ENCODE data around the gene B3GNT9. TPM values are rescaled to one million over a fixed set of nuclear protein-coding genes. Genes with fewer than 3 reads are reported as not detected.

The B3GNT9 gene
- total and polyA plus RNA-seq, 2 of the 8 experiments (the other 6 are each of a cell fraction or from before 2014, with no cell fraction given) = 3.5 to 9.0 TPM

DNA sequence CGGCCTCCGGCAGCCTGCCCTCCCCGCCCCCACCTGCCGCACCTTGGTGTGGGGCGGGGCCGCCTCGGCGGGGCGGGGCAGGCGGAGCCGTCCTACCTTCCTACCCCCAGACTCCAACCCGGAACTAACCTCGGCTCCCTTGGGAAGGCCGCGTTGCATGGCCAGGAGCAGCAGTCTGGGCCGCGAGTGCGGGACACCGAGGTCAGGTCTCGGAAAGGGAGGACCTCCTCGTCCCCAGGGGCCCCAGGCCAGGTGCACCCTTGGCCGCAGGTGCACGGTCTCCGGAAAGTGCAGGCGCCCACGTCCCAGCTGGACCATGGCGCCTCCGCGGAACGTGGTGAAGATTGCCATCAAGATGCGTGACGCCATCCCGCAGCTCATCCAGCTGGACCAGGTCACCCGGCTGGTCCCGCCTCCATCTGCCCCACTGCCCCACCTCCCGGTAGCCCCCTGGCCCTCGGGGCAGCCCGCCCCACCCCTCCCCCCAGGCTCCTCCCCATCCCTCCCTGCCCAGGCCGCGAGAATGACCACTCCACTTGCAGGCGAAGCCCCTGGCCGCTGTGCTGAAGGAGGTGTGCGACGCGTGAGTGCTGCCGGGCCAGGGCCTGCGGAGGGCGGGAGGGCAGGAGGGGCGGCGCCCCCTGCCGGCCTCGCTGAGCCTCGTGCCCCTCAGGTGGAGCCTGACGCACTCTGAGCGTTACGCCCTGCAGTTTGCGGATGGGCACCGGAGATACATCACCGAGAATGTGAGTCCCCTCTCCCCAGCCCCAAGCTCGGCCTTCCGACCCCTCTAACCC, 48.4 kb upstream of the B3GNT9 start, which contains the start of gene ELMO3 (continued):
- TF ChIP-seq ATF2 (IDR thresholded peaks at IDR 0.05; ENCODE audit: low read length) (no peak), SIN3A (conservative IDR thresholded peaks at IDR 0.05 in 1 of 2, IDR thresholded peaks at IDR 0.05 in 1 of 2; ENCODE audit: low read depth in 1 of 2, low read length in 2 of 2) (peak in 1 of 2 experiments; percentile 86; a peak in 2 of 4 replicates), POU5F1 (IDR thresholded peaks at IDR 0.05; ENCODE audit: low read depth, low read length) (no peak), CHD1 (IDR thresholded peaks at IDR 0.05; ENCODE audit: low read depth, low read length) (no peak)
